Panc1 (cell line): ENCODE data around the gene TRPM7.

Source experiments
- POLR2AphosphoS5 ChIP-seq: IDR thresholded peaks from 2 replicates; pipeline ENCODE4 v1.6.1; 2012; ENCODE audit warnings: mild to moderate bottlenecking, low read depth, low read length, moderate library complexity
- REST ChIP-seq, 2 experiments: IDR thresholded peaks; 2 replicates each; pipeline ENCODE4 v1.6.1; 2011 to 2012; ENCODE audit warnings: low read depth in 2 of 2, control low read depth in 1 of 2, low read length in 1 of 2, mild to moderate bottlenecking in 1 of 2, moderate library complexity in 1 of 2; ENCODE audit not compliant: insufficient read depth in 1 of 2
- SIN3A ChIP-seq: IDR thresholded peaks from 2 replicates; pipeline ENCODE4 v1.6.1; 2012; ENCODE audit warnings: low read depth, mild to moderate bottlenecking, low read length, moderate library complexity, borderline replicate concordance; ENCODE audit not compliant: insufficient read depth
- TCF7L2 ChIP-seq: IDR thresholded peaks from 2 replicates; pipeline ENCODE4 v1.6.1; 2011; ENCODE audit warnings: mild to moderate bottlenecking, low read depth, low read length, inconsistent platforms
- TF ChIP-seq, protein P1 (sequence below): fragments of 450-650 bp; IDR thresholded peaks from 2 replicates; pipeline ENCODE4 v1.5.1; 2017; ENCODE audit warnings: mild to moderate bottlenecking

DNA sequence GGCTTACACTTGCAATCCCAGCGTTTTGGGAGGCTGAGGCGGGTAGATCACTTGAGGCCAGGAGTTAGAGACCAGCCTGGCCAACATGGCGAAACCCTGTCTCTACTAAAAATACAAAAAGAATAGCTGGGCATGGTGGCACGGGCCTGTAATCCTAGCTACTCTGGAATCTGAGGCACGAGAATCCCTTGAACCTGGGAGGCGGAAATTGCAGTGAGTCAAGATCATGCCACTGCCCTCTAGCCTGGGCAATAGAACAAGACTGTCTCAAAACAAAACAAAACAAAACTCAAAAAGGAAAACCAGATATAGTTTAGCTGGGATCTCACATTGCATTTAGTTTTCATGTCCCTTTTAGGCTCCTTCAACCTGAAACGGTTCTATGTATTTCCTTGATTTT, 137.3 kb downstream of the TRPM7 start:
- no peak for TF ChIP-seq REST (IDR thresholded peaks at IDR 0.05; ENCODE audit: insufficient read depth in 1 of 2, low read depth in 2 of 2, low read length in 1 of 2)
- TF ChIP-seq, protein P1, sequence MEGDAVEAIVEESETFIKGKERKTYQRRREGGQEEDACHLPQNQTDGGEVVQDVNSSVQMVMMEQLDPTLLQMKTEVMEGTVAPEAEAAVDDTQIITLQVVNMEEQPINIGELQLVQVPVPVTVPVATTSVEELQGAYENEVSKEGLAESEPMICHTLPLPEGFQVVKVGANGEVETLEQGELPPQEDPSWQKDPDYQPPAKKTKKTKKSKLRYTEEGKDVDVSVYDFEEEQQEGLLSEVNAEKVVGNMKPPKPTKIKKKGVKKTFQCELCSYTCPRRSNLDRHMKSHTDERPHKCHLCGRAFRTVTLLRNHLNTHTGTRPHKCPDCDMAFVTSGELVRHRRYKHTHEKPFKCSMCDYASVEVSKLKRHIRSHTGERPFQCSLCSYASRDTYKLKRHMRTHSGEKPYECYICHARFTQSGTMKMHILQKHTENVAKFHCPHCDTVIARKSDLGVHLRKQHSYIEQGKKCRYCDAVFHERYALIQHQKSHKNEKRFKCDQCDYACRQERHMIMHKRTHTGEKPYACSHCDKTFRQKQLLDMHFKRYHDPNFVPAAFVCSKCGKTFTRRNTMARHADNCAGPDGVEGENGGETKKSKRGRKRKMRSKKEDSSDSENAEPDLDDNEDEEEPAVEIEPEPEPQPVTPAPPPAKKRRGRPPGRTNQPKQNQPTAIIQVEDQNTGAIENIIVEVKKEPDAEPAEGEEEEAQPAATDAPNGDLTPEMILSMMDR = no peak
- TF ChIP-seq POLR2AphosphoS5 = no peak
- TF ChIP-seq TCF7L2 = no peak
- TF ChIP-seq SIN3A = no peak
